Keratinocyte (primary cell): ENCODE results near the gene XYLT2. TPM values are rescaled to one million over a fixed set of nuclear protein-coding genes. Genes with fewer than 3 reads are reported as not detected.

Experiments
- DNase-seq: peaks from one replicate; pipeline ENCODE4 v3.0.0-alpha.2; 2011; ENCODE audit warnings: low read depth, missing footprints, low spot score
- FAIRE-seq: peaks from 2 replicates; lab custom pipeline; 2011; peaks lifted over from hg19 to GRCh38; lab: Jason Lieb, UNC
- H2AFZ ChIP-seq: 2 replicates; pipeline ENCODE4 v1.6.0; 2012; ENCODE audit warnings: low read length, control low read depth, inconsistent platforms; ENCODE audit not compliant: control insufficient read depth
- H3K27ac ChIP-seq: 2 replicates; pipeline ENCODE4 v1.5.1; 2011; ENCODE audit warnings: low read length; ENCODE audit not compliant: control insufficient read depth, insufficient read depth
- H3K27me3 ChIP-seq: 3 replicates; pipeline ENCODE4 v1.6.0; 2011; ENCODE audit warnings: low read length; ENCODE audit not compliant: control insufficient read depth, insufficient read depth; ENCODE audit errors: extremely low read depth
- H3K36me3 ChIP-seq, 2 experiments: 2 replicates in 1 of 2; 3 replicates in 1 of 2; pipeline ENCODE4 v1.5.1; 2011; ENCODE audit warnings: low read length in 2 of 2, mild to moderate bottlenecking in 1 of 2; ENCODE audit not compliant: control insufficient read depth in 2 of 2, insufficient read depth in 2 of 2; ENCODE audit errors: extremely low read depth in 1 of 2
- H3K4me1 ChIP-seq: 3 replicates; pipeline ENCODE4 v1.5.1; 2011; ENCODE audit warnings: low read length; ENCODE audit not compliant: control insufficient read depth, insufficient read depth; ENCODE audit errors: extremely low read depth
- H3K4me2 ChIP-seq: 3 replicates; pipeline ENCODE4 v1.6.0; 2011; ENCODE audit warnings: low read depth, low read length; ENCODE audit not compliant: control insufficient read depth, insufficient read depth; ENCODE audit errors: extremely low read depth
- H3K4me3 ChIP-seq, 3 experiments: fragments of 200-600 bp in 1 of 3; sonication (generic) in 1 of 3; 2 replicates in 2 of 3; 3 replicates in 1 of 3; pipeline ENCODE4 v1.5.1; 2011 to 2016; ENCODE audit warnings: low read length in 3 of 3, mild to moderate bottlenecking in 3 of 3, control low read depth in 2 of 3, inconsistent platforms in 1 of 3, low read depth in 1 of 3, mixed read lengths in 1 of 3, mixed run types in 1 of 3, moderate library complexity in 1 of 3; ENCODE audit not compliant: control insufficient read depth in 2 of 3, insufficient read depth in 2 of 3; ENCODE audit errors: extremely low read depth in 1 of 3
- H3K79me2 ChIP-seq: 2 replicates; pipeline ENCODE4 v1.6.0; 2012; ENCODE audit warnings: low read length; ENCODE audit not compliant: control insufficient read depth, insufficient read depth
- H3K9ac ChIP-seq: 3 replicates; pipeline ENCODE4 v1.6.0; 2011; ENCODE audit warnings: low read length; ENCODE audit not compliant: control insufficient read depth, insufficient read depth; ENCODE audit errors: extremely low read depth
- H3K9me1 ChIP-seq: 3 replicates; pipeline ENCODE4 v1.6.0; 2011; ENCODE audit warnings: low read length; ENCODE audit not compliant: control insufficient read depth, insufficient read depth; ENCODE audit errors: extremely low read depth
- H3K9me3 ChIP-seq: 2 replicates; pipeline ENCODE4 v1.5.1; 2012; ENCODE audit warnings: low read depth, low read length; ENCODE audit not compliant: control insufficient read depth
- H4K20me1 ChIP-seq: 3 replicates; pipeline ENCODE4 v1.6.0; 2011; ENCODE audit warnings: low read length; ENCODE audit not compliant: control insufficient read depth, insufficient read depth; ENCODE audit errors: extremely low read depth
- EZH2 ChIP-seq: IDR thresholded peaks from one replicate; pipeline ENCODE4 v1.6.1; 2012; ENCODE audit warnings: inconsistent platforms, mild to moderate bottlenecking, low read length, moderate library complexity
- dilution Hi-C: fragments of 300-500 bp; cut with MboI; formaldehyde crosslinking; loops from one replicate; pipeline ENCODE4 v1.7.0; 2020; ENCODE audit warnings: low sequenced_read_pairs; ENCODE audit not compliant: extremely low pct_ligation_motif_present
- polyA plus RNA-seq, 5 experiments: library from polyadenylated mRNA; depleted of rRNA in 3 of 5; stranded (reverse) in 3 of 5; stranded (forward) in 1 of 5; unstranded in 1 of 5; fragments of >200 nt; gene quantifications; 1 replicate in 1 of 5; 2 replicates in 3 of 5; 3 replicates in 1 of 5; pipeline versions ENCODE4 v1.2.1 to v1.2.3, GENCODE V29; 2011 to 2012; ENCODE audit warnings: missing spikeins in 2 of 5, low read depth in 1 of 5, low replicate concordance in 1 of 5
- TF ChIP-seq, protein P1 (sequence below), 3 experiments: IDR thresholded peaks in 1 of 3; conservative IDR thresholded peaks in 1 of 3; optimal IDR thresholded peaks in 1 of 3; 2 replicates in 2 of 3; 3 replicates in 1 of 3; pipeline versions ENCODE3 to v1.5.1; 2011; ENCODE audit warnings: low read length in 3 of 3, mild to moderate bottlenecking in 3 of 3, moderate library complexity in 2 of 3, control low read depth in 1 of 3, inconsistent platforms in 1 of 3; ENCODE audit not compliant: insufficient read depth in 2 of 3; ENCODE audit errors: extremely low read depth in 1 of 3

XYLT2 gene
- polyA plus RNA-seq, 1 donor (not counting 4 experiments of a cell fraction or from before 2014, with no cell fraction given), result 15.3 TPM

DNA sequence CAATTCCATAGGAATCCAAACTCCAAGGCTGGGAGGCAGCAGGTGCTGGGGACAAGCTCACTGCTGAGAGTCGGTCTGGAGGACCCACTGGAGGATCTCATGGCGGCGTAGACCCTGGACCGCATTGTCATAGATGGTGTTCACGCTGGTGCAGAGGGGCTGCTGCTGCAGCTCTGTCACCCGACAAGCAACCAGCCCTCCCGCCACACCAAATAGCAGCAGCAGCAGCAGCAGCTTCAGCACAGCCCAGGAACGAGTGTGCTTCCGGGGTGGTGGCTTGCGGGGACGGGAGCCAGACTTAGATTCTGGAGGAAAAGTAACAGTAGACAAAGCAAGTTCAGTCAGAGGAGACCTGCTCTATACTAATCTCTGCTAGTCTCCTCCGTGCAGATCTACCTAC is 37.0 kb downstream of the XYLT2 start:
- Histone ChIP-seq H3K36me3 (peaks cover 48 to 55% of the 10 kb centered on the region in 2 experiments), H2AFZ (no peak overlapping the region), H3K9me3 (no peaks in the 10 kb centered on the region), H3K4me1 (no peaks in the 10 kb centered on the region), H3K4me2 (no peak overlapping the region), H3K79me2 (peaks cover 12% of the 10 kb centered on the region), H3K9ac (no peak overlapping the region), H3K27me3 (no peaks in the 10 kb centered on the region), H3K4me3 (no peak overlapping the region), H4K20me1 (no peaks in the 10 kb centered on the region), H3K9me1 (no peaks in the 10 kb centered on the region), H3K27ac (no peak overlapping the region)
- TF ChIP-seq, protein P1, sequence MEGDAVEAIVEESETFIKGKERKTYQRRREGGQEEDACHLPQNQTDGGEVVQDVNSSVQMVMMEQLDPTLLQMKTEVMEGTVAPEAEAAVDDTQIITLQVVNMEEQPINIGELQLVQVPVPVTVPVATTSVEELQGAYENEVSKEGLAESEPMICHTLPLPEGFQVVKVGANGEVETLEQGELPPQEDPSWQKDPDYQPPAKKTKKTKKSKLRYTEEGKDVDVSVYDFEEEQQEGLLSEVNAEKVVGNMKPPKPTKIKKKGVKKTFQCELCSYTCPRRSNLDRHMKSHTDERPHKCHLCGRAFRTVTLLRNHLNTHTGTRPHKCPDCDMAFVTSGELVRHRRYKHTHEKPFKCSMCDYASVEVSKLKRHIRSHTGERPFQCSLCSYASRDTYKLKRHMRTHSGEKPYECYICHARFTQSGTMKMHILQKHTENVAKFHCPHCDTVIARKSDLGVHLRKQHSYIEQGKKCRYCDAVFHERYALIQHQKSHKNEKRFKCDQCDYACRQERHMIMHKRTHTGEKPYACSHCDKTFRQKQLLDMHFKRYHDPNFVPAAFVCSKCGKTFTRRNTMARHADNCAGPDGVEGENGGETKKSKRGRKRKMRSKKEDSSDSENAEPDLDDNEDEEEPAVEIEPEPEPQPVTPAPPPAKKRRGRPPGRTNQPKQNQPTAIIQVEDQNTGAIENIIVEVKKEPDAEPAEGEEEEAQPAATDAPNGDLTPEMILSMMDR (optimal IDR thresholded peaks at IDR 0.05 in 1 of 3, IDR thresholded peaks at IDR 0.05 in 1 of 3, conservative IDR thresholded peaks at IDR 0.05 in 1 of 3; ENCODE audit: extremely low read depth in 1 of 3, insufficient read depth in 2 of 3, low read length in 3 of 3), result no peak
- no peak for TF ChIP-seq EZH2
- DNase-seq (no peak), FAIRE-seq (no peak)
- dilution Hi-C loops, result no loop called here

DNA sequence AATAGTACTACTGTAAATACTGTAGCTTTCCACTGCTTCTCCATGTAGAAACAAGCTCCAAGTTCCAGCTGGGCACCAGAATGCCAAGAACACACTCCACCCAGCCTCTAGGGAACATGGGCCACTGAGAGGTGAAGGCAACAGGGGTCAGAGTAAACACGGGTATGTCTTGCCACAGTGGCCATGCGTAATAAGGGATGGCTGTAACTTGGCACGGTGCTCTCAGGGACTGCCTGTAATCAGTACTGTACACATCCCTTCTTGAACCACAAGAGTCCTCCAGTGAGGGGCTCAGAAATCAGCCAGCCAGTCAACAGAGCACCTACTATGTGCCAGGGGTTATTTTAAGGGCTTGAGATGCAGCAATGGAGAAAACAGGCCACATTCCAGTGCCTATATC is 40.6 kb downstream of the XYLT2 start:
- H3K4me3 ChIP-seq, result no peak overlapping the region
- H3K79me2 ChIP-seq, result peaks cover 41% of the 10 kb centered on the region
- H3K36me3 ChIP-seq, result peaks cover 62 to 74% of the 10 kb centered on the region in 2 experiments
- DNase-seq (no peak), FAIRE-seq (no peak)
- peaks cover 3% of the 10 kb centered on the region for H4K20me1 ChIP-seq
- TF ChIP-seq EZH2, result no peak
- TF ChIP-seq, protein P1 (optimal IDR thresholded peaks at IDR 0.05 in 1 of 3, IDR thresholded peaks at IDR 0.05 in 1 of 3, conservative IDR thresholded peaks at IDR 0.05 in 1 of 3; ENCODE audit: extremely low read depth in 1 of 3, insufficient read depth in 2 of 3, low read length in 3 of 3), result no peak
- no peaks in the 10 kb centered on the region for H3K27me3 ChIP-seq
- H3K9me1 ChIP-seq, result no peaks in the 10 kb centered on the region
- H3K9me3 ChIP-seq, result no peaks in the 10 kb centered on the region
- H3K4me1 ChIP-seq, result no peaks in the 10 kb centered on the region
- no peak overlapping the region for H2AFZ ChIP-seq
- no peak overlapping the region for H3K4me2 ChIP-seq
- no peak overlapping the region for H3K9ac ChIP-seq
- dilution Hi-C loops, result no loop called here
- no peak overlapping the region for H3K27ac ChIP-seq
